Fibroblast of the aortic adventitia (primary cell): Measurements from ENCODE around the gene GAB1. TPM values are rescaled to one million over a fixed set of nuclear protein-coding genes. Genes with fewer than 3 reads are reported as not detected.

ENCODE experiments used
- DNase-seq: peaks from one replicate; pipeline ENCODE4 v3.0.0-alpha.2; 2010; ENCODE audit warnings: low read depth
- H3K4me3 ChIP-seq: 2 replicates; pipeline ENCODE4 v1.5.1; 2011; ENCODE audit warnings: low read depth, mild to moderate bottlenecking, control low read depth, low read length, moderate library complexity
- CTCF ChIP-seq: IDR thresholded peaks from 2 replicates; pipeline ENCODE4 v1.5.1; 2011; ENCODE audit warnings: mild to moderate bottlenecking, low read length, control low read depth, inconsistent platforms; ENCODE audit not compliant: insufficient read depth
- total RNA-seq: library from RNA; depleted of rRNA; stranded (reverse); fragments of >200 nt; gene quantifications from 2 replicates; pipeline ENCODE4 v1.2.3, GENCODE V29; 2012; ENCODE audit warnings: low replicate concordance

GAB1 gene
- total RNA-seq, 1 donor: 22.8 TPM

- H3K4me3 ChIP-seq: no peak overlapping the region
- no peak for DNase-seq
- no peak for TF ChIP-seq CTCF
Observed at GRCh38 chr4:143374255-143374654, 37.6 kb downstream of the GAB1 start.

GRCh38 chr4:143374771-143375170, 38.1 kb downstream of the GAB1 start:
- no peak overlapping the region for H3K4me3 ChIP-seq
- no peak for TF ChIP-seq CTCF
- no peak for DNase-seq

- peak; percentile 42 for TF ChIP-seq CTCF
- DNase-seq: no peak
- H3K4me3 ChIP-seq: no peak overlapping the region
Observed at GRCh38 chr4:143375326-143376073, 38.8 kb downstream of the GAB1 start.

GRCh38 chr4:143377611-143378099, 41.0 kb downstream of the GAB1 start:
- peak; percentile 34 for DNase-seq
- H3K4me3 ChIP-seq: no peak overlapping the region
- no peak for TF ChIP-seq CTCF

GRCh38 chr4:143380629-143381028, 44.0 kb downstream of the GAB1 start:
- no peak for DNase-seq
- no peak for TF ChIP-seq CTCF
- no peak overlapping the region for H3K4me3 ChIP-seq

GRCh38 chr4:143381189-143382118, 44.8 kb downstream of the GAB1 start:
- no peak overlapping the region for H3K4me3 ChIP-seq
- peak; percentile 86 for DNase-seq
- no peak for TF ChIP-seq CTCF
